GM18870 (cell line): ENCODE data around the gene PLA2G3.
"Not testable (repeated sequence)": the region's sequence is repeated elsewhere in the genome, so short reads cannot be mapped to it uniquely, and the experiment has no call there.

Experiments used
- ATAC-seq: cut with Tn5 transposase; IDR thresholded peaks from one replicate; pipeline ENCODE4 v1.9.1; 2021; ENCODE audit warnings: moderate library complexity; ENCODE audit not compliant: unreplicated experiment

PLA2G3 gene

DNA sequence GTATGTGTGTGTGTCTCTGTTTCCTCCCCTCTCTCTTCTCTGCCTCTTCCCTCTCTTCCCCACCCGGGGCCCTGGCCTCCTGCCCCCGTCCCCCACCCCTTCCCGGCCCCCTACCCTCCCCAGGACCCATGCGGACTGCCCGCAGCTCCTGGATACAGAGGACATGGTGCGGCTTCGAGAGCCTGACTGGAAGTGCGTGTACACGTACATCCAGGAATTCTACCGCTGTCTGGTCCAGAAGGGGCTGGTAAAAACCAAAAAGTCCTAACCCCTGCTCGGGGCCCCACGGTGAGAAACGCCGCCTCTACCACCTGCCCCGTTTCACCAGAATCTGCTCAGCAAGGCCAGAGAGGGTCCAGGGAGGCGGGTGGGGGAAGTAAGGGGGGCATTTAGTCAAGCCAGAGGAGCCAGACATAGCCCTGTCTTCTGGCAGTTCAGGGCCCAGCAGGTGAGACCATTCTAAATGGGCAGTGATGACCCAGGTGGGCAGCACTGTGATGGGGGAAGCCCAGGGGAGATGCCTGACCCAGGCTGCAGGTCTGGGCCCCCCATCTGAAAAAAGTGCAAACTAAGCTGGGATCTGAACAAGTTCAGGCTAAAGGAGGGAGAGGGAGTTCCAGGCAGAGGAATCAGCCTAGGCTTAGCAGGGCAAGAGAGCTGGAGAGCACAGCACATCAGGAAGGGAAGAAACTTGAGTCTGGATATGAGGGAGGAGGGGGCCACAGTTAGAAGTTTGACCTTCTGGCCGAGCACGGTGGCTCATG lies 39.4 kb downstream of the PLA2G3 start:
- ATAC-seq, result no peak

DNA sequence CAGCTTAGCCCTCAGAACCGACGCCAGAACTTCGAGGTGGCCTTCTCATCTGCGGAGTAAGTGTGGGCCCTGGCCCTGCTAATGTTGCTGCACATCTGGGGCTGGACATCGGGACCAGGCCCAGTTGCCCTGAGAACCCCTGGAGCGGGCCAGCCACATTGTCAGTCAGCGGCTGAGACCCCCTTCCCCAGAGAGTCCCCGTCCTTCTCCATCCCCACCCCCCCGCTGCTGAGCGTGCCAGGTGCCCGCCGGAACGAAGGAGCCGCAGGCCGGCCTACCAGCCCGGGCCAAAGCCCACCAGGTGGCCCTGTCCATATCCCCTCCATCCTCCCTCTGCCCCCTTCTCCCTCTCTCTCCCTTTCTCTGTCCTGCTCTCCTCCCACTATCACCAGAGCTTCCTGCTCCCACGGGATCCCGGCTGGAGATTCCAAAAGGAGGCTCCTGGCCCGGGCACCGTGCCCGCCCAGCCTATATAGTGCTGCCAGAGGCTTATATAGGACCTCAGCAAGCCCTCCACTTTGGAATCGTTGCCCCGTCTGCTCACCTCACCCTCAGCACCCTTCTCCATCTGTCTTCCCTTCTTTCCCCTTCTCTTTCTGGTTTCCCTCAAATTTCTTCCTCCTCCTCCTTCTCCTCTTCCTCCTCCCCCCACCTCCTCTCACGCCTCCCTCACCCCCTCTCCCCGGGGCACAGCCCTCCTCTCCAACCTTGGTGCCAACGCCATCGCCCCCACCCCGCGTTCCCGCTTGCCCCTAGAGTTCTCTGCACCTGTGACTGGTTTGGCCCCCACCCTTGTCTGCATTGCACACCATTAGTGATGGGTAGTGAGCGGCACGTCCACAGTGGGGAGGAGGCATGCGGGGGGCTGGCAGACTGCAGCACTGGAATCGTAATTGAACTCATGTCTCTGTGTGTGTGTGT lies 40.2 kb downstream of the PLA2G3 start:
- ATAC-seq, result no peak

DNA sequence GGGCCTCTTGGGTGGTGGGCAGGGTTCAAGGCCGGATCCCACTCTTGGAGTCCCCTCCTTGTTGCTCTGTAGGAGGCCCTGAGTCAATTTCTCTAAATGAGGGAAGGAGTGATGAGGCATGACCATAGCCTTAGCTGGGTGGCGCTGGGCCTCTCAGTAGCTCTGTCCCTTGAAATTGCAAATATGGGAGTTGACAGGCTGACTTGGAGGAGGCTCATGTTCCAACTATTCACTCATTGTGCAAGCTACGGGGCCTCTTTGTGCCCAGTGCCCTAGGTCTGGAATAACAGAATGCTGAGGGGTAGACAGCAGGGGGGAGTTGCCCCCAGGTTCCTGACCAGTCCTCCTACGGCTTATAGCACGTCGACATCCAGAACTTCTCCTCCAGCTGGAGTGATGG lies 40.9 kb downstream of the PLA2G3 start:
- no peak for ATAC-seq

DNA sequence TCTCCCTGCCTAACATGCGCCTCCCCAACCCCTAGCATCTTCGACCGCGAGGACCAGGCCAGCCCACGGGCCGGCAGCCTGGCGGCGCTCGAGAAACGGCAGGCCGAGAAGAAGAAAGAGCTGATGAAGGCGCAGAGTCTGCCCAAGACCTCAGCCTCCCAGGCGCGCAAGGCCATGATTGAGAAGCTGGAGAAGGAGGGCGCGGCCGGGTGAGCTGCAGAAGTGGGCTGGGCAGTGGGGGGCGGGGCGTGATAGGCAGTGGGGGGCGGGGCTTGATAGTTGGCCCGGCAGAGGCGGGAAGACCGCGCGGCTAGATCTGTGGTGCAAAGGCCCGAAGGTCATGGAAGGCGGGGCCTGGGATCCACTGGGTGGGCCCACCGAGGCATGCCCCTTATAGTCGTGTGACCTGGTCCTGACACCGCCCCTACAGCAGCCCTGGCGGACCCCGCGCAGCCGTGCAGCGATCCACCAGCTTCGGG lies 41.6 kb downstream of the PLA2G3 start:
- no peak for ATAC-seq

DNA sequence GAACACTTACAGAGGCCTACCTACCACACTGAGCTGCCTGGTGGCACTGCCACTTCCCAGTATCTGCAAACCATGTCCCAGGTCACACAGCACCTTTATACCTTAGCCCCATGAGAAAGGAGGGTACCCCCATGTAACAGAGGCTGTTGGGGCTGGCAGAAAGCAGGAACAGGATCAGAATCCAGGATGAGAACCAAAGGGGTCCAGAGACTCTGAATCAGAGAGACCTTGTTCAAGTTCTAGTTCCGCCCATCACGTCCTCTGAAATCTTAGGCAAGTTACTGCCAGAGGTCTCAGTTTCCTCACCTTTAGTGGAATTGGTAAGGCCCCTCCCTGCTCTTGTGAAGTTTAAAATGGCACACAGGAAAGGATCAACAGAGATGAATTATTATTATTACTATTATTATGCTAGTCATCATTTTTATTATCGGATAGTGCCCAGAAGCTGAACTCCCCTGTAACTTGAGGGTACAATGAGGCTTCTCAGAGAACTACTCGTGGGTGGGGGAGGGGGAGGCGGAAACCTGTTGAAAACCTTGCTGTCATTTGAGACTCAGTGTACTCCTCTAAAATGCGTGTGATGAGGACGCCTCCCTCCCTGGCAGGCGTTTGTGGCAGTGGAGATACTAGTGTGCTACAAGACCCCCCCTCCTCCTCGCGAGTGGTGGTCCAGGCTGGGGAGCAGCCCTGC lies 42.2 kb downstream of the PLA2G3 start:
- no peak for ATAC-seq

DNA sequence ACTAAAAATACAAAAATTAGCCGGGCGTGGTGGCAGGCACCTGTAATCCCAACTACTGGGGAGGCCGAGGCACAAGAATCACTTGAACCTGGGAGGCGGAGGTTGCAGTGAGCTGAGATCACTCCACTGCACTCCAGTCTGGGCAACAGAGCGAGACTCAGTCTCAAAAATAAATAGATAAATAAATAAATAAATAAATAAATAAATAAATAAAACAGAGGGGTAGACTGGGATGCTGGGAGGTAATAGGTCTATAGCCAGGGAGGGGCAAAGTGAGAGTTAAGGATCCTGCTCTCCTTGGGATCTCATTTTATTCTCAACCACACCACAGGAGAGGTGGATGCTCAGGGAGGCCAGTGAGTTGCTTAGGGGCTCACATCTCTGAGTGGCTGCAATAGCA lies 42.8 kb downstream of the PLA2G3 start:
- ATAC-seq, result not testable (repeated sequence)

DNA sequence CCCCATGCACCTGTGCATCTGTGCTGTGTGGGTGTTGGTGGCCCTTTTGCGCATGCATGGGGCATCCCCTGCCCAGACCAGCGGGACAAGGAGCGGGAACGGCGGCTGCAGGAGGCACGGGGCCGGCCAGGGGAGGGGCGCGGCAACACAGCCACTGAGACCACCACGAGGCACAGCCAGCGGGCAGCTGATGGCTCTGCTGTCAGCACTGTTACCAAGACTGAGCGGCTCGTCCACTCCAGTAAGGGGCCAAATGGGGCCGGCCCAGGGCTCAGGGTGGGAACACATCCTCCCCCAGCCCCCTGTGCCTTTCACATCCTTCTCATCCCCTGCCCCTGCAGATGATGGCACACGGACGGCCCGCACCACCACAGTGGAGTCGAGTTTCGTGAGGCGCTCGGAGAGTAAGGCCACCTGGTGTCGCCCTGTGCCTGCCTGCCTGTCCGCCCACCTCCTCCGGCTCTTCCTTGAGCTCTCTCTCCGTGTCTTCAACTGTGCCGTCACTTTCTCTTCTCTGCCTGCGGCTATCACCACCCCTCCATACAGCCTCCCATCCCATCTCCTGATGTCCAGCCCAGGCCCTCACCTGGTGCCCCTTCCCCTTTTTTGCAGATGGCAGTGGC lies 43.5 kb downstream of the PLA2G3 start:
- ATAC-seq, result no peak

DNA sequence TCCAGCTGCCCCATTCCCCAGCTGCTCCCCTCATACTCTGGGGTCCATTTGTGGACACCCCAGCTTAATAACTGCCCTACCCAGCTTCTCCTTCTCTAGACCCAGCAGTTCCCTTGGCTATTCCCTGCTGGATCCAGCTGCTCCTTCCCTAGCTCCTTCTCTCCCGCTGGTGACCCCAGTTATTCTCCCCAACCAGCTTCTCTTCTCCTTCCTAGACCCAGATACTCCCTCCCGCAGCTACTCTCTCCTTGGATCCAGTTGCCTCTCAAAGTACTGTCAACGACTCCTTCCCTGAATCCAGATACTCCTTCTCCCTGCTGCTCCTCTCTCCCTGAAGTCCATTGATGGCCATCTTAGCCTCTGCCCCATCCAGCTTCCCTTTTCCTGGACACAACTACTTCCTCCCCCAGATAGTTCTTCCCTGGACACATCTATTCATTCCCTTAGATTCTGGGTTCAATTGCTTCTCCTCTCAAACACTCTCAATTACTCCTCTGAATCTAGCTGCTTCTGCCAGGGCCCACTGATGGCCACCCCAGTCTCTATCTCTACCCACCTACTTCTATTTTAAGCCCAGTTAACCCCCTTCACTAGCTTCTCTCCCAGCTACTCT lies 44.6 kb downstream of the PLA2G3 start:
- no peak for ATAC-seq

DNA sequence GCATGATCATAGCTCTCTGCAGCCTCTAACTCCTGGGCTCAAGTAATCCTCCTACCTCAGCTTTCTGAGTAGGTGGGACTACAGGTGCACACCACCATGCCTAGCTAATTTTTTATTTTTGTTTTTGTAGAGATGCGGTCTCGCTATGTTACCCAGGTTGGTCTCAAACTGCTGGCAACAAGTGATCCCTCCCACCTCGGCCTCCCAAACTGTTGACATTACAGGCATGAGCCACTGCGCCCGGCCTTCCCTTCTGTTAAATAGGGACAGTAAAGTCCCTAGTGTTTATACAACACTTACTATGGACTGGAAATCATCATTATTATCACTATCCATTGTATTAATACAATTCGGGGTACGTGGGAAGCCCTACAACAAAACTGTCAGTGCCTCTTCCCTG lies 45.6 kb downstream of the PLA2G3 start:
- no peak for ATAC-seq

DNA sequence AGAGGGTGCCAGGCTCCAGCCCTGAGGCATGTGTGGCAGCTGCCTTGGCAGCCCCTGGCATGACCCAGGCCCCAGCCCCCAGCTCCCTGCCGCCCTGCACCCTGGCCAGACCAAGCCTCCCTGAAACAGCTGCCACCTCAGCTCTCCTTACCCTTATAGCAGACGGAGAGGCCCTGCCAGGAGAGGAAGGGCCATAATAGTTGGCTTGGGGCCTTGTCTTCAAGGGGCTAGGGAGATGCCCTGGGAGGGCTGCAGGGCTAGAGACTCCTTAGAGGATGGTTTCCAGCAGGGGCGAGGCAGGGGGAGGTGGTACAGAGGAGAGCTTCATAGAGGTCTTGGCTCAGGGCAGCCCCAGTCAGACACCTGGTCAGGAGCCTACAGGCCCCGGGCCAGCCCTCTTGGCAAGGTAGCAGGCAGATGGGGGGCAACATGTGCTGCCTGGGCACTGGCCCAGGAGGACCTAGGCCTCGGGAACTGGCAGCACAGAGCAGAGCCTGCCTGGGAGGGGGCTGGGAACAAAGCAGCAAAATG lies 46.2 kb downstream of the PLA2G3 start:
- ATAC-seq, result no peak

DNA sequence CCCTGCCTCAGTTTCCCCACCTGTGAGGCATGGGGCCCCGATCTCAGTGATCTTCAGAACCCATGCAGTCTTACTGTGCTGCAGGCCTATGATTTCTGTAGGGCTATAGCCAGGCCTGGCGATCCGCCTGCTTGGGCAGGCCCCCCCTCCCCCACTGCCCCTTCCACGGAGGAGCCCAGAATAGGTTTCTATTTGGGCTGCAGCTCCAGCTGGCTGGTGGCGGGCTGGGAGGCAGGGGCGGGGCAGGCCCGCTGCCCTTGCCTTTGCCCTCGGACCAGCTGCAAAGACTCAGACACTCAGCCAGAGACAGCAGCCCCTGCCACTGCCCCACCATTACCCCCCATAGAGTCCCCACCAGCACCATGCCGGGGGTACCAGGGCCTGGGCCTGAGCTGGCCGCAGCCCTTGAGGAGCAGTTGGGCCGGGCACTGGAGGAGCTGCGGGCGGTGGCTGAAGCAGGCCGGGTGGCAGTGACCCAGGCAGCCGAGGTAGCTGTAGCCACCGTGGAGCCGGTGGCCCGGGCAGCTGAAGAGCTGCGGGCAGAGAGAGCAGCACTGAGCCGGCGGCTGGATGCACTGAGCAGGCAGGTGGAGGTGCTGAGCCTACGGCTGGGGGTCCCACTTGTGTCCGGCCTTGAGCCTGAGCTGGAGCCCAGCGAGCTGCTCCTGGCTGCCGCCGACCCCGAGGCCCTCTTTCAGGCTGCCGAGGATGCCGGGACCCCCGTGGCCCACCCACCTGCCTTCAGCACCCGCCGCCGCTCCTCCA lies 47.0 kb downstream of the PLA2G3 start:
- no peak for ATAC-seq

DNA sequence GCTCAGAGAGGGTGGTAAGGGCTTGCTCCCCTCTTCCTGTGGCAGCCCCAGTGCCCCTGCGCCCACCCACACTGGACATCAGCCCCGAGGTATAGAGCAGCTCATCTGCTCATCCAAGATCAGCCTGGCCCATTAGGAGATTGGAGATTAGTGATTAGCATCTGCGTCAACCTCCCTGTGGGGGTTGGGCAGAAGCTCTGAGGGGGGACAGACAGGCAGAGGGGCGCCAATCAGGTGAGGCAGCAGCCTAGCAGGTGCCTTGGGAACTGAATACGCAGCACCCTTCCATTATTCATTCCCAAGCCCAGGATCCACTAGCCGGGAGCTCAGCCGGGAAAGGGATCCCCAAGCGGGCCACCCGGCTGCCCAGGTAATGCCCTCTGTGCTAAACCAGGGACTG lies 48.1 kb downstream of the PLA2G3 start:
- ATAC-seq, result no peak

DNA sequence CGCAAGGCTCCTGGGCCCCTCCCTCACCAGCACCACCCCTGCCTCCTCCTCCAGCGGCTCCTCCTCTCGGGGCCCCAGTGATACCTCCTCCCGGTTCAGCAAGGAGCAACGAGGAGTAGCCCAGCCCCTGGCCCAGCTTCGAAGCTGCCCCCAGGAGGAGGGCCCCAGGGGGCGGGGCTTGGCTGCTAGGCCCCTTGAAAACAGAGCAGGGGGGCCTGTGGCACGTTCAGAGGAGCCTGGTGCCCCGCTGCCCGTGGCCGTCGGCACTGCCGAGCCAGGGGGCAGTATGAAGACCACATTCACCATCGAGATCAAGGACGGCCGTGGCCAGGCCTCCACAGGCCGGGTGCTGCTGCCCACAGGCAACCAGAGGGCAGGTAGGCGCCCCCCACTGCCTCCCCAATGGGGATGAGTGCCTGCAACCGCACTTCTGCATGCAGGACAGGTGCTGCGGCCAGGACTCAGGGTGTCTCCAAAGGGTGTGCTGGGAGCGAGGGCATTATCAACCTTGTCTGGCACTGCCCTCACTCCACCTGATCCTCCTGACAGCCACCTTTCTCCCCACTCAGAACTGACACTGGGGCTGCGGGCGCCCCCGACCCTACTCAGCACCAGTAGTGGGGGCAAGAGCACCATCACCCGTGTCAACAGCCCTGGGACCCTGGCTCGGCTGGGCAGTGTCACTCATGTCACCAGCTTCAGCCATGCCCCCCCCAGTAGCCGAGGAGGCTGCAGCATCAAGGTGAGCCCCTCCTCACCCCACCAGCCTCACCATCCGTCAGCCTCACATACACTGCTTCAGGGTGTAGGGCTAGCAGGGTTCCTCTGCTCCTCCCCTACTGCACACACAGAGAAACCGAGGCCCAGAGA lies 49.0 kb downstream of the PLA2G3 start:
- no peak for ATAC-seq

DNA sequence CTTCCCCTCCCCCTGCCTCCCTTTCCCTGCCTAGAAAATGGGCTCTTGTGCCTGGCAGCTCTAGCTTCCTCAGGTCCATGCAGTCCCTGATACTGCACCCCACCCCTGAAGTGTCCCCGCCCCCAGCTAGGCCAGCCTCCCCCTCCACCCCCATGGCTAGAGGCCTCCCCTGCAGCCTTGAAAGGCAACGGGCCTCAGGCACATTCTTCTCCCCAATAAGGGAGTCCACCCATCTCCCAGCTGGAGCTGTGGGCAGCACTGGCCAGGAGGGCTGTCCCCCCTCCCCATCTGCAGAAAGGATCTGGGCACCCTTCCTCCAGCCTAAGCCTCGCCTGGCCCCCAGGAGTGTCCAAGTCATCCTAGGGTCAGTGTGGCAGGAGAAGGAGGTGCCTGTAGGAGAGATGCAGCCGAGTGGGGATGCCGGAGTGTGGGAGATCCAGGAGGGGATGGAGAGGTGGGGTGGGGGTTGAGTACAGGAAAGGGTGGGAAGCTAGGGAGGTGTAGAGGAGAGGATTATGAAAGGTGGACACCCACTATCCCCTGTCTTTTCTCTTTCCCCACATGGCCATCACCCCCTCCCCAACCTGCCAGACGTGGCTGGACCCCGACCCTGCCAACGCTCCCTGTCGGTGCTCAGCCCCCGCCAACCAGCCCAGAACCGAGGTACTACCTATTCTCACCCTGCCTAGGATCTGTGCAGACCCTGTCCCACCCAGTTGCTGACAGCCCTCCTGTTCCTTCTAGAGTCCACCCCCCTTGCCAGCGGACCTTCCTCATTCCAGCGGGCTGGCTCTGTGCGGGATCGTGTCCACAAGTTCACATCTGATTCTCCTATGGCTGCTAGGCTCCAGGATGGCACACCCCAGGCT lies 49.9 kb downstream of the PLA2G3 start:
- no peak for ATAC-seq

DNA sequence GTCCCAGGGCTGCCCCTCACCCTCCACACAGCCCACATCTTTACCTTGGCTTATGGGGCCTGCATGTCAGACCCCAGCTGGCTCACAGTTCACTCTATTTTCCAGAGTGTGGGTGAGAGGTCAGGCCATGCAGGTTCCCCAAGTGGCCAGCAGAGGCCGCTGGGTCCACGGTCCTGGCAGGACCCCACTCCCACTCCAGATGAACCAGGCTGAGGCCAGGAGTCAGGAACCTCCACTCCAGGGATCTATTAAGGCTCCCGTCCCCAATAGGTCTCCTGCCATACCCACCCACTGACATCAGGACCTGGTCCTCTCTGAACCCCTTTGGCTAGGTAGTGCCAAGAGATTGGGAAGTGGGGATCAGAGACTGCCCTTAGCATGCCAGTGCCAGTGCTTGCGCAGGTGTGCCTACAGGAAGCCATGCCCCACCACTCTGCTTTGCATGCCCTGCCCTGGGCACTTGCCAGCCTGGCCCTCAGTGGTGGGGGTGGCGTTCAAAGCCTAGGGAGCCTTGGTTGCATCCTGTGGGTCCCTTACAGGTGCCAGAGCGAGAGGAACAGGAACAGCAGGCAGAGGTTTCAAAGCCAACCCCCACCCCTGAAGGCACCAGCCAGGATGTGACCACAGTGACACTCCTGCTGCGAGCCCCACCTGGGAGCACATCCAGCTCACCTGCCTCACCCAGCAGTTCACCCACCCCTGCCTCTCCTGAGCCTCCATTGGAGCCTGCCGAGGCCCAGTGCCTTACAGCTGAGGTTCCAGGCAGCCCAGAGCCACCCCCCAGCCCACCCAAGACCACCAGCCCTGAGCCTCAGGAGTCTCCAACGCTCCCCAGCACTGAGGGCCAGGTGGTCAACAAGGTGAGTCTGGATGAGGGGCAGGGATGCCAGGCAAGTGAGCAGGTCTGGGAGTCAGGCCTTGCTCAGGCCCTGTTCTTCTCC lies 50.9 kb downstream of the PLA2G3 start:
- ATAC-seq, result no peak

DNA sequence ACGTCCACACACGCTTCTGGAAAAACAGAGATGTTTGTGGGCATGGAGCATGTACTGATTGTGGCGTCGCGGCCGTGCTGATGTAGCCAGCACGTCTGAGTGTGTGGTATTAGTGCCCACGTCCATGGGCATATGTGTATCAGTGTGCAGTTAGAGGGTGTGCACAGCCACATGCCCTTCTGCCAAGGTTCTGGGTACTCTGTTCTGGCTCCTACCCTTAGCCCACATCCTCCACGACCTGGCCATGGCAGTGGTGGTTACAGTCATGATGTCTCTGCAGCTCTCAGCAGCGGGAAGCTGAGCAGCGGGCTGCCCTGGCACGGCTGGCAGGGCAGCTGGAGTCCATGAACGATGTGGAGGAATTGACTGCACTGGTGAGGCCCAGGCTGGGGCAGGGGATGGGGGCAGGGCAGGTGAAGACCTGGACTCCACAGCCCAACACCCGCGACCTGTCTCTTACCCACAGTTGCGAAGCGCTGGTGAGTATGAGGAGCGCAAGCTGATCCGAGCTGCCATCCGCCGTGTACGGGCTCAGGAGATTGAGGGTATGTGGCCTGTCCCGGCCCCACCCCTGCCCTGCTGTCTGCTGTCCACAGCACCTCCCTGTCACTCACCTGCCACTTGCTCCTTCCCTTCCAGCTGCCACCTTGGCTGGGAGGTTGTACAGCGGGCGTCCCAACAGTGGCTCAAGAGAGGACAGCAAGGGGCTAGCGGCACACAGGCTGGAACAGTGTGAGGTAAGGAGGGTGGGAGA lies 51.9 kb downstream of the PLA2G3 start:
- no peak for ATAC-seq
